A549 (cell line): ENCODE measurements around the gene DLGAP5.

ENCODE experiments used
- CEBPB ChIP-seq, 2 experiments: fragments of >200 bp in 1 of 2; sonication (Bioruptor Twin) in 1 of 2; formaldehyde crosslinking in 1 of 2; IDR thresholded peaks; 2 replicates each; pipeline ENCODE4 v1.6.1; 2012 to 2016
- TF ChIP-seq, protein P1 (sequence below): fragments of >200 bp; sonication (Bioruptor Twin); formaldehyde crosslinking; IDR thresholded peaks from 3 replicates; pipeline ENCODE4 v1.5.1; 2016

DNA sequence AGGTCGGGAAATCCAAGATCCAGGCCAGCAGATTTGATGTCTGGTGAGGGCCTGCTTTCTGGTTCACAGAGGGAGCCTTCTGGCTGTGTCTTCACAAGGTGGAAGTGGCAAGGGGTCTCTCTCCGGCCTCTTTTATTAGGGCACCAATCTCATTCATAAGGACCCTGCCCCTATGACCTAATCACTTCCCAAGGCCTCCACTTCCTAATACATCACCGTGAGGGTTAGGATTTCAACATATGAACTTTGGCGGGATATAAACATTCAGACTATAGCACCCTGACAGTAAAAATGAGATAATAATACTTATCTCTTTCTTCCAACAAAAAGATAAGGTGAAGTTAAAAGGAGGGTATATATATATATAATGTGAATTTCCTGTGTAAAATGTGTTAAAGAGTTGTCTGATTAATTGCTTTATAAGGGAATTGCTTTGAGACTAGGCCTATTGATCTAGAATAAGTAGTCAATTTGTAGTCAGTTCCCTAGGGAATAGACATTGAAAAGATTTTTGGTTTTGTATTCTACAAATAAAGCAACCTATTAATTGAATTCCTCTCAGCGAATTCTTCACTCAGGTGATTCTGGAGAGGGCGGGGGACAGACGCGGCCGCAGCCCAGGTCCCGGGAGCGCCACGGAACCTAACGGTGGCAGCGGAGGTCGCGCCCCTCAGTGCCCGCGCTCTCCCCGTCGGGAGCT lies 62.8 kb downstream of the DLGAP5 start:
- TF ChIP-seq, protein P1, sequence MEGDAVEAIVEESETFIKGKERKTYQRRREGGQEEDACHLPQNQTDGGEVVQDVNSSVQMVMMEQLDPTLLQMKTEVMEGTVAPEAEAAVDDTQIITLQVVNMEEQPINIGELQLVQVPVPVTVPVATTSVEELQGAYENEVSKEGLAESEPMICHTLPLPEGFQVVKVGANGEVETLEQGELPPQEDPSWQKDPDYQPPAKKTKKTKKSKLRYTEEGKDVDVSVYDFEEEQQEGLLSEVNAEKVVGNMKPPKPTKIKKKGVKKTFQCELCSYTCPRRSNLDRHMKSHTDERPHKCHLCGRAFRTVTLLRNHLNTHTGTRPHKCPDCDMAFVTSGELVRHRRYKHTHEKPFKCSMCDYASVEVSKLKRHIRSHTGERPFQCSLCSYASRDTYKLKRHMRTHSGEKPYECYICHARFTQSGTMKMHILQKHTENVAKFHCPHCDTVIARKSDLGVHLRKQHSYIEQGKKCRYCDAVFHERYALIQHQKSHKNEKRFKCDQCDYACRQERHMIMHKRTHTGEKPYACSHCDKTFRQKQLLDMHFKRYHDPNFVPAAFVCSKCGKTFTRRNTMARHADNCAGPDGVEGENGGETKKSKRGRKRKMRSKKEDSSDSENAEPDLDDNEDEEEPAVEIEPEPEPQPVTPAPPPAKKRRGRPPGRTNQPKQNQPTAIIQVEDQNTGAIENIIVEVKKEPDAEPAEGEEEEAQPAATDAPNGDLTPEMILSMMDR, result no peak; the same call in 2 of the 3 replicates
- TF ChIP-seq CEBPB (IDR thresholded peaks at IDR 0.05), result no peak
